WTC11 (cell line): ENCODE measurements around the gene CCNH. TPM values are rescaled to one million over a fixed set of nuclear protein-coding genes. Genes with fewer than 3 reads are reported as not detected.

ENCODE experiments used
- ATAC-seq: fragments of 200-7000 bp; cut with Tn5 transposase; 2 replicates; pipeline ENCODE4 v1.10.0; 2021; ENCODE audit warnings: mild to moderate bottlenecking, moderate library complexity
- CTCF ChIA-PET: fragments of 300-600 bp; sonication (Branson Sonifier 250); formaldehyde crosslinking; loops from one replicate; lab custom pipeline; 2021; ENCODE audit warnings: antibody characterized with exemption; lab: Charles Lee
- POLR2A ChIA-PET: fragments of 350-600 bp; sonication (Branson Sonifier 250); formaldehyde crosslinking; loops from one replicate; lab custom pipeline; 2021; ENCODE audit warnings: antibody characterized with exemption; lab: Charles Lee
- DNase-seq: peaks from one replicate; pipeline ENCODE4 v3.0.0; 2021; ENCODE audit warnings: low spot score
- H3K27ac Mint-ChIP-seq: 2 replicates; pipeline ENCODE4 v1.8.0; 2021; ENCODE audit warnings: mixed read lengths
- H3K27me3 Mint-ChIP-seq: 2 replicates; pipeline ENCODE4 v1.8.0; 2021; ENCODE audit warnings: low read depth, mild to moderate bottlenecking, moderate library complexity, mixed read lengths
- H3K36me3 Mint-ChIP-seq: 2 replicates; pipeline ENCODE4 v1.8.0; 2021; ENCODE audit warnings: mixed read lengths
- H3K4me1 Mint-ChIP-seq: 2 replicates; pipeline ENCODE4 v1.8.0; 2022; ENCODE audit warnings: mixed read lengths
- H3K4me3 Mint-ChIP-seq: 2 replicates; pipeline ENCODE4 v1.8.0; 2021; ENCODE audit warnings: mild to moderate bottlenecking, moderate library complexity, mixed read lengths
- H3K9me3 Mint-ChIP-seq: 2 replicates; pipeline ENCODE4 v1.8.0; 2021; ENCODE audit warnings: mixed read lengths
- ATF1 ChIP-seq: sonication (generic); formaldehyde crosslinking; IDR thresholded peaks from 2 replicates; pipeline ENCODE4 v1.8.1; 2023; ENCODE audit warnings: mild to moderate bottlenecking, moderate library complexity, missing genetic modification reagents
- CTCF ChIP-seq: fragments of 200-600 bp; IDR thresholded peaks from 2 replicates; pipeline ENCODE4 v1.8.0; 2022; ENCODE audit warnings: antibody characterized with exemption
- FOXJ3 ChIP-seq: sonication (generic); formaldehyde crosslinking; IDR thresholded peaks from 2 replicates; pipeline ENCODE4 v1.9.0; 2021; ENCODE audit warnings: missing genetic modification reagents, mild to moderate bottlenecking, borderline replicate concordance
- FOXP1 ChIP-seq: sonication (generic); formaldehyde crosslinking; IDR thresholded peaks from 2 replicates; pipeline ENCODE4 v1.8.0; 2022; ENCODE audit warnings: missing genetic modification reagents, mild to moderate bottlenecking, moderate library complexity, borderline replicate concordance
- GABPB1 ChIP-seq: sonication (generic); formaldehyde crosslinking; IDR thresholded peaks from 2 replicates; pipeline ENCODE4 v1.8.1; 2023; ENCODE audit warnings: mild to moderate bottlenecking, missing genetic modification reagents
- JUN ChIP-seq: sonication (generic); formaldehyde crosslinking; IDR thresholded peaks from 2 replicates; pipeline ENCODE4 v1.8.0; 2023; ENCODE audit warnings: mild to moderate bottlenecking, missing genetic modification reagents
- KAT7 ChIP-seq: sonication (generic); formaldehyde crosslinking; IDR thresholded peaks from 2 replicates; pipeline ENCODE4 v1.8.1; 2023; ENCODE audit warnings: missing genetic modification reagents, mild to moderate bottlenecking, borderline replicate concordance
- OVOL2 ChIP-seq: fragments of 250-450 bp; sonication (Bioruptor Pico); IDR thresholded peaks from 2 replicates; pipeline ENCODE4 v1.9.0; 2021; ENCODE audit warnings: mild to moderate bottlenecking, borderline replicate concordance
- RELA ChIP-seq: sonication (generic); formaldehyde crosslinking; IDR thresholded peaks from 2 replicates; pipeline ENCODE4 v1.8.1; 2022; ENCODE audit warnings: missing genetic modification reagents, mild to moderate bottlenecking, borderline replicate concordance
- SMAD4 ChIP-seq: sonication (generic); formaldehyde crosslinking; IDR thresholded peaks from 2 replicates; pipeline ENCODE4 v1.8.0; 2022; ENCODE audit warnings: mild to moderate bottlenecking, missing genetic modification reagents
- TP53 ChIP-seq: sonication (generic); formaldehyde crosslinking; IDR thresholded peaks from 2 replicates; pipeline ENCODE4 v1.8.1; 2023; ENCODE audit warnings: mild to moderate bottlenecking, missing genetic modification reagents
- ZNF232 ChIP-seq: sonication (generic); formaldehyde crosslinking; IDR thresholded peaks from 2 replicates; pipeline ENCODE4 v1.8.0; 2022; ENCODE audit warnings: mild to moderate bottlenecking, missing genetic modification reagents
- ZNF317 ChIP-seq: sonication (generic); formaldehyde crosslinking; IDR thresholded peaks from 2 replicates; pipeline ENCODE4 v1.8.1; 2023; ENCODE audit warnings: low read depth, mild to moderate bottlenecking, moderate library complexity, missing genetic modification reagents, borderline replicate concordance
- ZNF416 ChIP-seq: fragments of 250-450 bp; sonication (Bioruptor Pico); IDR thresholded peaks from 2 replicates; pipeline ENCODE4 v1.9.0; 2021; ENCODE audit warnings: mild to moderate bottlenecking, inconsistent platforms
- total RNA-seq: library from RNA; stranded (reverse); gene quantifications from 3 replicates; pipeline ENCODE4 v1.2.3, GENCODE V29; 2021
- TF ChIP-seq, protein P1 (sequence below): sonication (generic); formaldehyde crosslinking; IDR thresholded peaks from 2 replicates; pipeline ENCODE4 v1.8.1; 2023; ENCODE audit warnings: mild to moderate bottlenecking, moderate library complexity, missing genetic modification reagents
- TF ChIP-seq, protein P2 (sequence below): sonication (generic); formaldehyde crosslinking; IDR thresholded peaks from 2 replicates; pipeline ENCODE4 v1.8.1; 2022; ENCODE audit warnings: mild to moderate bottlenecking, moderate library complexity, missing genetic modification reagents
- TF ChIP-seq, protein P3 (sequence below): fragments of 250-450 bp; sonication (Bioruptor Pico); IDR thresholded peaks from 2 replicates; pipeline ENCODE4 v1.8.0; 2021; ENCODE audit warnings: mild to moderate bottlenecking
- TF ChIP-seq, protein P4 (sequence below): sonication (generic); formaldehyde crosslinking; IDR thresholded peaks from 2 replicates; pipeline ENCODE4 v1.8.1; 2023; ENCODE audit warnings: mild to moderate bottlenecking, missing genetic modification reagents, borderline replicate concordance
- TF ChIP-seq, protein P5 (sequence below): fragments of 250-450 bp; sonication (Bioruptor Pico); conservative IDR thresholded peaks from 2 replicates; pipeline ENCODE4 v1.9.0; 2021; ENCODE audit warnings: mild to moderate bottlenecking

Gene CCNH
- total RNA-seq, 1 experiment from 2014 or later: 35.3 TPM

- no peak for TF ChIP-seq SMAD4 (CRISPR knock-in tag)
- TF ChIP-seq, all 79 proteins: peak for 0
Measured at GRCh38 chr5:87410931-87411330, 1.8 kb downstream of the CCNH start (continued).

DNA sequence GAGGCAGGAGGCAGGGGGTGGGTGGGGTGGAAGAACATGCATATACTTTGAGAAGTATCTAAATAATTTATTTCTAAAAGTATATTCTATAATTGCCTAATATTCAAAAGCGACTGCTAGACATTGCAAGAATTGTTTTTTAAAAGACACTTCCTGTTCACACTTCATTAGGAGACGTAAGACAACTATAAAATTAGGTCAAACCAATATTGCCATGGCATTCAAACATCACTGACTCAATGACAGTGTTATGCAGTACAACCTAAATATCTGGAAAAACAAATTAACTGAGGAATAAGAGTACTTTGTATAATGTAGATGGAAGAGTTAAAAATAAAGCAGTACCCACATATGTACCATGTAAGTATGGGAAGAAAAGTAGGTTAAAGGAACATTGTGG, 4.5 kb downstream of the CCNH start:
- ChIA-PET CTCF (no interaction called here), POLR2A (no interaction called here)
- H3K4me3 Mint-ChIP-seq: no peak overlapping the region

GRCh38 chr5:87405472-87406155, 7.1 kb downstream of the CCNH start:
- POLR2A ChIA-PET: no interaction called here
- no peak for DNase-seq
- H3K36me3 Mint-ChIP-seq: peaks cover 89% of the 10 kb centered on the region
- H3K27ac Mint-ChIP-seq: no peak overlapping the region
- ATAC-seq: no peak
- CTCF ChIA-PET: no interaction called here
- no peak overlapping the region for H3K4me3 Mint-ChIP-seq
- no peak for TF ChIP-seq ZNF416 (CRISPR knock-in tag)
- no peak for TF ChIP-seq ATF1 (CRISPR knock-in tag)
- H3K9me3 Mint-ChIP-seq: peaks cover 9% of the 10 kb centered on the region
- H3K27me3 Mint-ChIP-seq: no peaks in the 10 kb centered on the region
- no peaks in the 10 kb centered on the region for H3K4me1 Mint-ChIP-seq

More for the DNA sequence above, 4.5 kb downstream of the CCNH start:
- no peak for ATAC-seq
- H3K27me3 Mint-ChIP-seq: no peaks in the 10 kb centered on the region
- no peak for TF ChIP-seq RELA
- TF ChIP-seq KAT7: no peak
- TF ChIP-seq, protein P1, sequence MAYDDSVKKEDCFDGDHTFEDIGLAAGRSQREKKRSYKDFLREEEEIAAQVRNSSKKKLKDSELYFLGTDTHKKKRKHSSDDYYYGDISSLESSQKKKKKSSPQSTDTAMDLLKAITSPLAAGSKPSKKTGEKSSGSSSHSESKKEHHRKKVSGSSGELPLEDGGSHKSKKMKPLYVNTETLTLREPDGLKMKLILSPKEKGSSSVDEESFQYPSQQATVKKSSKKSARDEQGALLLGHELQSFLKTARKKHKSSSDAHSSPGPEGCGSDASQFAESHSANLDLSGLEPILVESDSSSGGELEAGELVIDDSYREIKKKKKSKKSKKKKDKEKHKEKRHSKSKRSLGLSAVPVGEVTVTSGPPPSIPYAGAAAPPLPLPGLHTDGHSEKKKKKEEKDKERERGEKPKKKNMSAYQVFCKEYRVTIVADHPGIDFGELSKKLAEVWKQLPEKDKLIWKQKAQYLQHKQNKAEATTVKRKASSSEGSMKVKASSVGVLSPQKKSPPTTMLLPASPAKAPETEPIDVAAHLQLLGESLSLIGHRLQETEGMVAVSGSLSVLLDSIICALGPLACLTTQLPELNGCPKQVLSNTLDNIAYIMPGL (CRISPR knock-in tag): no peak
- no peak for TF ChIP-seq TP53 (CRISPR knock-in tag)
- TF ChIP-seq, protein P2, sequence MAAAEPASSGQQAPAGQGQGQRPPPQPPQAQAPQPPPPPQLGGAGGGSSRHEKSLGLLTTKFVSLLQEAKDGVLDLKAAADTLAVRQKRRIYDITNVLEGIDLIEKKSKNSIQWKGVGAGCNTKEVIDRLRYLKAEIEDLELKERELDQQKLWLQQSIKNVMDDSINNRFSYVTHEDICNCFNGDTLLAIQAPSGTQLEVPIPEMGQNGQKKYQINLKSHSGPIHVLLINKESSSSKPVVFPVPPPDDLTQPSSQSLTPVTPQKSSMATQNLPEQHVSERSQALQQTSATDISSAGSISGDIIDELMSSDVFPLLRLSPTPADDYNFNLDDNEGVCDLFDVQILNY (CRISPR knock-in tag): no peak
- TF ChIP-seq, all 79 proteins: peak for 0
- Mint-ChIP-seq H3K36me3 (peaks cover 69% of the 10 kb centered on the region), H3K27ac (no peak overlapping the region), H3K4me1 (peaks cover 13% of the 10 kb centered on the region), H3K9me3 (no peaks in the 10 kb centered on the region)
- DNase-seq: no peak

- DNase-seq: no peak
- Mint-ChIP-seq H3K27ac (no peak overlapping the region), H3K36me3 (peaks cover 94% of the 10 kb centered on the region), H3K27me3 (no peaks in the 10 kb centered on the region), H3K9me3 (peaks cover 9% of the 10 kb centered on the region), H3K4me3 (no peak overlapping the region), H3K4me1 (no peaks in the 10 kb centered on the region)
- CTCF ChIA-PET: no interaction called here
- no peak for ATAC-seq
- POLR2A ChIA-PET: no interaction called here
- TF ChIP-seq, protein P3, sequence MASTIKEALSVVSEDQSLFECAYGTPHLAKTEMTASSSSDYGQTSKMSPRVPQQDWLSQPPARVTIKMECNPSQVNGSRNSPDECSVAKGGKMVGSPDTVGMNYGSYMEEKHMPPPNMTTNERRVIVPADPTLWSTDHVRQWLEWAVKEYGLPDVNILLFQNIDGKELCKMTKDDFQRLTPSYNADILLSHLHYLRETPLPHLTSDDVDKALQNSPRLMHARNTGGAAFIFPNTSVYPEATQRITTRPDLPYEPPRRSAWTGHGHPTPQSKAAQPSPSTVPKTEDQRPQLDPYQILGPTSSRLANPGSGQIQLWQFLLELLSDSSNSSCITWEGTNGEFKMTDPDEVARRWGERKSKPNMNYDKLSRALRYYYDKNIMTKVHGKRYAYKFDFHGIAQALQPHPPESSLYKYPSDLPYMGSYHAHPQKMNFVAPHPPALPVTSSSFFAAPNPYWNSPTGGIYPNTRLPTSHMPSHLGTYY (CRISPR knock-in tag): no peak
- no peak for TF ChIP-seq ZNF317 (CRISPR knock-in tag)
- TF ChIP-seq, protein P4, sequence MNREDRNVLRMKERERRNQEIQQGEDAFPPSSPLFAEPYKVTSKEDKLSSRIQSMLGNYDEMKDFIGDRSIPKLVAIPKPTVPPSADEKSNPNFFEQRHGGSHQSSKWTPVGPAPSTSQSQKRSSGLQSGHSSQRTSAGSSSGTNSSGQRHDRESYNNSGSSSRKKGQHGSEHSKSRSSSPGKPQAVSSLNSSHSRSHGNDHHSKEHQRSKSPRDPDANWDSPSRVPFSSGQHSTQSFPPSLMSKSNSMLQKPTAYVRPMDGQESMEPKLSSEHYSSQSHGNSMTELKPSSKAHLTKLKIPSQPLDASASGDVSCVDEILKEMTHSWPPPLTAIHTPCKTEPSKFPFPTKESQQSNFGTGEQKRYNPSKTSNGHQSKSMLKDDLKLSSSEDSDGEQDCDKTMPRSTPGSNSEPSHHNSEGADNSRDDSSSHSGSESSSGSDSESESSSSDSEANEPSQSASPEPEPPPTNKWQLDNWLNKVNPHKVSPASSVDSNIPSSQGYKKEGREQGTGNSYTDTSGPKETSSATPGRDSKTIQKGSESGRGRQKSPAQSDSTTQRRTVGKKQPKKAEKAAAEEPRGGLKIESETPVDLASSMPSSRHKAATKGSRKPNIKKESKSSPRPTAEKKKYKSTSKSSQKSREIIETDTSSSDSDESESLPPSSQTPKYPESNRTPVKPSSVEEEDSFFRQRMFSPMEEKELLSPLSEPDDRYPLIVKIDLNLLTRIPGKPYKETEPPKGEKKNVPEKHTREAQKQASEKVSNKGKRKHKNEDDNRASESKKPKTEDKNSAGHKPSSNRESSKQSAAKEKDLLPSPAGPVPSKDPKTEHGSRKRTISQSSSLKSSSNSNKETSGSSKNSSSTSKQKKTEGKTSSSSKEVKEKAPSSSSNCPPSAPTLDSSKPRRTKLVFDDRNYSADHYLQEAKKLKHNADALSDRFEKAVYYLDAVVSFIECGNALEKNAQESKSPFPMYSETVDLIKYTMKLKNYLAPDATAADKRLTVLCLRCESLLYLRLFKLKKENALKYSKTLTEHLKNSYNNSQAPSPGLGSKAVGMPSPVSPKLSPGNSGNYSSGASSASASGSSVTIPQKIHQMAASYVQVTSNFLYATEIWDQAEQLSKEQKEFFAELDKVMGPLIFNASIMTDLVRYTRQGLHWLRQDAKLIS (CRISPR knock-in tag): no peak
- TF ChIP-seq, protein P5, sequence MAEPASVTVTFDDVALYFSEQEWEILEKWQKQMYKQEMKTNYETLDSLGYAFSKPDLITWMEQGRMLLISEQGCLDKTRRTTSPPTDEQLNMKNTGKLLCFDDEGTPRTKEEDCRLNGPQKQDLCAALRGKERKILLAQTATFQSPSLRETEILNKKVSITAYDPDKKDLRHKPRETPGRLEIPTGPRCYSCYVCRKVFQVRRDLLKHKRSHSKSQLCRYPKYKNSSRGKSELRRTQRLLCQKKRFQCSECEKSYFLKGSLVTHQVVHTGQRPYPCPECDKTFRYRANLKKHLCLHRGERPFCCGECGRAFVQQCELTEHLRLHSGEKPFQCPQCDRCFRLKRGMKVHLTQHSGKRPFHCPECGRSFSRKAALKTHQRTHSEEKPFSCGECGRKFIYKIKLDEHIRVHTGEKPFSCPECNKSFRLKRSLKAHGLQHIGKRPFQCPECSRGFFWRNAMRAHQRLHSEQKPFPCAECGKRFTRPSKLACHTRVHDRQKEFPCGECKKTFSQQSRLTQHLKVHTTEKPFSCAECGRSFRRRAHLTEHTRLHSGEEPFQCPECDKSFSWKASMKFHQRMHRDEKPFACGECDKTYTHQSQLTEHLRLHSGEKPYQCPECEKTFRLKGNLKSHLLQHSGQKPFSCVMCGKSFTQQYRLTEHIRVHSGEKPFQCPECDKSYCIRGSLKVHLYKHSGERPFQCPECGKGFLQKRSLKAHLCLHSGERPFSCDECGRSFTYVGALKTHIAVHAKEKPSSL (CRISPR knock-in tag): no peak
- TF ChIP-seq JUN (CRISPR knock-in tag): no peak
- no peak for TF ChIP-seq OVOL2
- TF ChIP-seq GABPB1 (CRISPR knock-in tag): no peak
- no peak for TF ChIP-seq ZNF232 (CRISPR knock-in tag)
- no peak for TF ChIP-seq FOXJ3
- TF ChIP-seq CTCF: no peak
- TF ChIP-seq FOXP1 (CRISPR knock-in tag): no peak
Measured at GRCh38 chr5:87404359-87404758, 8.4 kb downstream of the CCNH start.
